ENCODE results near the gene TMEM184C. TPM values are rescaled to one million over a fixed set of nuclear protein-coding genes. Genes with fewer than 3 reads are reported as not detected.

The TMEM184C gene
- total RNA-seq, 1 donor from 2014 or later = 27.9 TPM

DNA sequence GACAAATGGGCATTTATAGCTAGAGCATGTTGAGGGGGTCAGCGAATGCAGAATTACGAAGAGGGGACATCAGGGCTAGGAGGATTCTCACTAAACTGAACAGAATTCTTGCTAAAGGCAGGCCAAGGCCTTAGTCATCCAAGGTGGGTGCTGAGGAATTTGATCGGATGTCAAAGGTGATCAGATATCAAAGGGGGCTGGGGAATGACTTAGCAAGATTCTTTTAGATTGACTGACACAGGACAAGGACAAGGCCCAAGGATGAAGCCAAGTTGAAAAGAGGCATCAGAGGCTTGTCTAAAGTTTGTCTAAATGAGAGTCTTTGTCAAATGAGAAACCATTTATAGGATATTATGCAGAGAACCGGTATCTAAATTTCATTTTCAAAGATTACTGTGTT lies 9.7 kb downstream of the TMEM184C start:
- intact Hi-C loops (cut with micrococcal nuclease) = no loop called here
- Mint-ChIP-seq H3K36me3 (ENCODE audit: low read depth) (peaks cover 77% of the 10 kb centered on the region), H3K9me3 (no peaks in the 10 kb centered on the region), H3K27ac (no peak overlapping the region), H3K27me3 (no peaks in the 10 kb centered on the region), H3K4me1 (peaks cover 5% of the 10 kb centered on the region), H3K4me3 (no peak overlapping the region)
- TF ChIP-seq, protein P1, sequence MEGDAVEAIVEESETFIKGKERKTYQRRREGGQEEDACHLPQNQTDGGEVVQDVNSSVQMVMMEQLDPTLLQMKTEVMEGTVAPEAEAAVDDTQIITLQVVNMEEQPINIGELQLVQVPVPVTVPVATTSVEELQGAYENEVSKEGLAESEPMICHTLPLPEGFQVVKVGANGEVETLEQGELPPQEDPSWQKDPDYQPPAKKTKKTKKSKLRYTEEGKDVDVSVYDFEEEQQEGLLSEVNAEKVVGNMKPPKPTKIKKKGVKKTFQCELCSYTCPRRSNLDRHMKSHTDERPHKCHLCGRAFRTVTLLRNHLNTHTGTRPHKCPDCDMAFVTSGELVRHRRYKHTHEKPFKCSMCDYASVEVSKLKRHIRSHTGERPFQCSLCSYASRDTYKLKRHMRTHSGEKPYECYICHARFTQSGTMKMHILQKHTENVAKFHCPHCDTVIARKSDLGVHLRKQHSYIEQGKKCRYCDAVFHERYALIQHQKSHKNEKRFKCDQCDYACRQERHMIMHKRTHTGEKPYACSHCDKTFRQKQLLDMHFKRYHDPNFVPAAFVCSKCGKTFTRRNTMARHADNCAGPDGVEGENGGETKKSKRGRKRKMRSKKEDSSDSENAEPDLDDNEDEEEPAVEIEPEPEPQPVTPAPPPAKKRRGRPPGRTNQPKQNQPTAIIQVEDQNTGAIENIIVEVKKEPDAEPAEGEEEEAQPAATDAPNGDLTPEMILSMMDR (IDR thresholded peaks at IDR 0.05) = no peak
- POLR2A ChIA-PET = interaction anchor here (1.0 kb wide), 1 partner anchor 9 kb away, joined by 3 read pairs; the partner anchor contains the start of gene TMEM184C
- CTCF ChIA-PET = no interaction called here
- no peak for ATAC-seq (ENCODE audit: low read depth)
- no peak for DNase-seq

- ChIA-PET CTCF (no interaction called here), POLR2A (no interaction called here)
- H3K4me1 Mint-ChIP-seq = no peaks in the 10 kb centered on the region
- H3K27ac Mint-ChIP-seq = no peak overlapping the region
- no peak overlapping the region for H3K4me3 Mint-ChIP-seq
- ATAC-seq (ENCODE audit: low read depth) (no peak), DNase-seq (no peak)
- no peaks in the 10 kb centered on the region for H3K27me3 Mint-ChIP-seq
- H3K36me3 Mint-ChIP-seq (ENCODE audit: low read depth) = peaks cover 80% of the 10 kb centered on the region
- intact Hi-C loops (cut with micrococcal nuclease) = no loop called here
- TF ChIP-seq, protein P1 (IDR thresholded peaks at IDR 0.05) = no peak
- H3K9me3 Mint-ChIP-seq = no peaks in the 10 kb centered on the region
Observed at GRCh38 chr4:147628415-147628814, 11.2 kb downstream of the TMEM184C start.

- Mint-ChIP-seq H3K9me3 (no peaks in the 10 kb centered on the region), H3K27ac (no peak overlapping the region), H3K4me1 (no peaks in the 10 kb centered on the region), H3K36me3 (ENCODE audit: low read depth) (peaks cover 85% of the 10 kb centered on the region), H3K4me3 (no peak overlapping the region), H3K27me3 (no peaks in the 10 kb centered on the region)
- DNase-seq = no peak
- POLR2A ChIA-PET = no interaction called here
- ATAC-seq (ENCODE audit: low read depth) = no peak
- TF ChIP-seq, protein P1 (IDR thresholded peaks at IDR 0.05) = no peak
- CTCF ChIA-PET = interaction anchor here (0.7 kb wide), 1 partner anchor 12 kb away, joined by 3 read pairs; the partner anchor contains the start of gene TMEM184C
- intact Hi-C loops (cut with micrococcal nuclease) = no loop called here
Observed at GRCh38 chr4:147629783-147630730, 12.9 kb downstream of the TMEM184C start.

GRCh38 chr4:147633113-147633512 lies 15.9 kb downstream of the TMEM184C start:
- no peaks in the 10 kb centered on the region for H3K4me1 Mint-ChIP-seq
- no peak for ATAC-seq (ENCODE audit: low read depth)
- TF ChIP-seq, protein P1 (IDR thresholded peaks at IDR 0.05) = no peak
- no peak overlapping the region for H3K27ac Mint-ChIP-seq
- no peaks in the 10 kb centered on the region for H3K9me3 Mint-ChIP-seq
- intact Hi-C loops (cut with micrococcal nuclease) = no loop called here
- peaks cover 87% of the 10 kb centered on the region for H3K36me3 Mint-ChIP-seq (ENCODE audit: low read depth)
- no peak for DNase-seq
- no peak overlapping the region for H3K4me3 Mint-ChIP-seq
- CTCF ChIA-PET = no interaction called here
- H3K27me3 Mint-ChIP-seq = no peaks in the 10 kb centered on the region
- POLR2A ChIA-PET = no interaction called here

DNA sequence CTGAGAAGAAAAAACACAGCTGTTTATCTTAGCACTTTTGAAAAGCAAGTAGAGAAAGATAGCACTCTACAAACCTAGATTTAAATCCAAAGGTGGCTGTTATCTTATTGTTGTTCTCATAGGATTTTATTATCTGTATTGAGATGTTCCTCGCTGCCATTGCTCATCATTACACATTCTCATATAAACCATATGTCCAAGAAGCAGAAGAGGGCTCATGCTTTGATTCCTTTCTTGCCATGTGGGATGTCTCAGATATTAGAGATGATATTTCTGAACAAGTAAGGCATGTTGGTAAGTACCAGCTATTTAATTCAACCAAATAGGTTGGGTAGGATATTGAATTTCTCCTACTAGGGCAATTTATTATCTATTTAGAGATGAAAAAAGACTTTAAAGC lies 16.4 kb downstream of the TMEM184C start:
- POLR2A ChIA-PET = no interaction called here
- Mint-ChIP-seq H3K36me3 (ENCODE audit: low read depth) (peaks cover 84% of the 10 kb centered on the region), H3K27me3 (no peaks in the 10 kb centered on the region), H3K4me1 (no peaks in the 10 kb centered on the region), H3K27ac (no peak overlapping the region), H3K9me3 (no peaks in the 10 kb centered on the region), H3K4me3 (no peak overlapping the region)
- no peak for DNase-seq
- TF ChIP-seq, protein P1 (IDR thresholded peaks at IDR 0.05) = no peak
- intact Hi-C loops (cut with micrococcal nuclease) = no loop called here
- ATAC-seq (ENCODE audit: low read depth) = no peak
- CTCF ChIA-PET = no interaction called here
